TTC549 (cell line): ENCODE results near the gene KPNA2.
"Not testable (repeated sequence)": the region's sequence is repeated elsewhere in the genome, so short reads cannot be mapped to it uniquely, and the experiment has no call there.

Experiments
- FAIRE-seq: peaks from 2 replicates; lab custom pipeline; 2012; peaks lifted over from hg19 to GRCh38; lab: Jason Lieb, UNC

The KPNA2 gene

GRCh38 chr17:68035523-68036303 lies at the start of gene KPNA2:
Gene KPNA2 (plus strand): TSS chr17:68035735. CDS start chr17:68037133, 1,398 bp downstream.
- no peak for FAIRE-seq

- FAIRE-seq = no peak
These were observed 44.6 kb upstream of the KPNA2 start for GRCh38 chr17:67990909-67991308.

- FAIRE-seq = no peak
These were observed 42.9 kb upstream of the KPNA2 start for GRCh38 chr17:67992548-67993152.

- no peak for FAIRE-seq
These were observed 42.2 kb upstream of the KPNA2 start for GRCh38 chr17:67993153-67993997.

GRCh38 chr17:67993998-67994361 lies 41.6 kb upstream of the KPNA2 start:
- no peak for FAIRE-seq

- FAIRE-seq = no peak
These were observed 40.5 kb upstream of the KPNA2 start for GRCh38 chr17:67994817-67995569.

GRCh38 chr17:67995570-67996263 lies 39.8 kb upstream of the KPNA2 start:
- no peak for FAIRE-seq

GRCh38 chr17:67996301-67997171 lies 39.0 kb upstream of the KPNA2 start, which contains the start of gene C17orf58:
Gene C17orf58 (minus strand): TSS chr17:67996469. CDS start chr17:67996198, 271 bp downstream.
- FAIRE-seq = not testable (repeated sequence)

GRCh38 chr17:67998466-67998865 lies 37.1 kb upstream of the KPNA2 start:
- no peak for FAIRE-seq

GRCh38 chr17:67999291-67999911 lies 36.1 kb upstream of the KPNA2 start:
- FAIRE-seq = no peak

GRCh38 chr17:68004201-68004600 lies 31.3 kb upstream of the KPNA2 start:
- no peak for FAIRE-seq

GRCh38 chr17:68006797-68007196 lies 28.7 kb upstream of the KPNA2 start:
- no peak for FAIRE-seq

GRCh38 chr17:68011199-68011665 lies 24.3 kb upstream of the KPNA2 start:
- FAIRE-seq = no peak

GRCh38 chr17:68013385-68013784 lies 22.1 kb upstream of the KPNA2 start:
- no peak for FAIRE-seq

GRCh38 chr17:68015081-68015723 lies 20.3 kb upstream of the KPNA2 start:
- FAIRE-seq = no peak

GRCh38 chr17:68016838-68017237 lies 18.7 kb upstream of the KPNA2 start:
- no peak for FAIRE-seq

GRCh38 chr17:68018493-68018892 lies 17.0 kb upstream of the KPNA2 start:
- FAIRE-seq = not testable (repeated sequence)

- FAIRE-seq = no peak
These were observed 16.2 kb upstream of the KPNA2 start for GRCh38 chr17:68019336-68019674.

- FAIRE-seq = no peak
These were observed 15.7 kb upstream of the KPNA2 start for GRCh38 chr17:68019675-68020408.
